SU-DHL-6 (cell line): ENCODE data around the gene GPR155.

Experiments
- CTCF ChIP-seq: fragments of 200-600 bp; sonication (generic); IDR thresholded peaks from one replicate; pipeline ENCODE4 v1.5.1; 2017; ENCODE audit warnings: antibody characterized with exemption, mild to moderate bottlenecking, low read length, moderate library complexity; ENCODE audit not compliant: insufficient read depth, poor library complexity, severe bottlenecking
- EZH2phosphoT487 ChIP-seq: fragments of 200-600 bp; sonication (generic), shearing (Covaris generic); conservative IDR thresholded peaks from 2 replicates; pipeline ENCODE4 v1.6.1; 2018; ENCODE audit warnings: mild to moderate bottlenecking, antibody characterized with exemption, low read length, moderate library complexity, mixed read lengths

- no peak for TF ChIP-seq CTCF
- no peak for TF ChIP-seq EZH2phosphoT487
Observed at GRCh38 chr2:174445248-174445647, 41.6 kb downstream of the GPR155 start.
